A673 (cell line): Measurements from ENCODE around the gene TNP1.

ENCODE experiments used
- EZH2 ChIP-seq: fragments of 200-600 bp; sonication (generic); IDR thresholded peaks from 2 replicates; pipeline ENCODE4 v1.6.1; 2017; ENCODE audit warnings: borderline replicate concordance, low read depth, mild to moderate bottlenecking, mixed read lengths, antibody characterized with exemption, low read length; ENCODE audit not compliant: poor library complexity, severe bottlenecking
- TF ChIP-seq, protein P1 (sequence below): fragments of 300-800, 200-600 bp; sonication (generic); conservative IDR thresholded peaks from 2 replicates; pipeline ENCODE4 v1.5.1; 2017; ENCODE audit warnings: low read depth, mild to moderate bottlenecking, antibody characterized with exemption, low read length, moderate library complexity, mixed read lengths

DNA sequence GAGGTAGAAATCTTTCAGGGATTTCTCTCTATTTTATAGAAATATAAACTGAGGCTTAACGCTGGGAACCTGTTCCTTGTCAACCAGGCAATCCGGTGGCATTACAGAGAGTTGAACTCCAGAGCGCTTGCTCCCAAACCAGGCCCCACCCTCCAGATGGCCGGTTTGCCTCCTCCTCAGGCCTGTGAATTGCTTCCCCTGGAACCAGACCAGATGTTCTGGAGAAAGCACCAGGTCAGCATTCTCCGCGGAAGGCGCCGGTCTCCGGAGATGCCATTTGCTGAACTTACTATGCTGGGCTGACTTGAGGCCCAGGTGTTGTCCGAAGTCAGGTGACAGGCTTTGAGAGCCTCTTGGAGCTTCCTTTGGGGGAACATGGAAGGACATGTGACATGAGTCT is 17.2 kb downstream of the TNP1 start:
- TF ChIP-seq, protein P1, sequence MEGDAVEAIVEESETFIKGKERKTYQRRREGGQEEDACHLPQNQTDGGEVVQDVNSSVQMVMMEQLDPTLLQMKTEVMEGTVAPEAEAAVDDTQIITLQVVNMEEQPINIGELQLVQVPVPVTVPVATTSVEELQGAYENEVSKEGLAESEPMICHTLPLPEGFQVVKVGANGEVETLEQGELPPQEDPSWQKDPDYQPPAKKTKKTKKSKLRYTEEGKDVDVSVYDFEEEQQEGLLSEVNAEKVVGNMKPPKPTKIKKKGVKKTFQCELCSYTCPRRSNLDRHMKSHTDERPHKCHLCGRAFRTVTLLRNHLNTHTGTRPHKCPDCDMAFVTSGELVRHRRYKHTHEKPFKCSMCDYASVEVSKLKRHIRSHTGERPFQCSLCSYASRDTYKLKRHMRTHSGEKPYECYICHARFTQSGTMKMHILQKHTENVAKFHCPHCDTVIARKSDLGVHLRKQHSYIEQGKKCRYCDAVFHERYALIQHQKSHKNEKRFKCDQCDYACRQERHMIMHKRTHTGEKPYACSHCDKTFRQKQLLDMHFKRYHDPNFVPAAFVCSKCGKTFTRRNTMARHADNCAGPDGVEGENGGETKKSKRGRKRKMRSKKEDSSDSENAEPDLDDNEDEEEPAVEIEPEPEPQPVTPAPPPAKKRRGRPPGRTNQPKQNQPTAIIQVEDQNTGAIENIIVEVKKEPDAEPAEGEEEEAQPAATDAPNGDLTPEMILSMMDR, result no peak
- TF ChIP-seq EZH2, result no peak
